Stimulated activated CD4-positive, alpha-beta T cell treated with anti-CD3 and anti-CD28 coated beads, Interleukin-12 subunit alpha, Interleukin-12 subunit beta, amount 100 ng/mL, for 24 hours (primary cell): ENCODE results near the gene COL5A1.

Experiments
- DNase-seq, 2 experiments: peaks; one replicate each; pipeline ENCODE4 v3.0.0-alpha.2; 2020; ENCODE audit warnings: low read depth in 2 of 2

COL5A1 gene

DNA sequence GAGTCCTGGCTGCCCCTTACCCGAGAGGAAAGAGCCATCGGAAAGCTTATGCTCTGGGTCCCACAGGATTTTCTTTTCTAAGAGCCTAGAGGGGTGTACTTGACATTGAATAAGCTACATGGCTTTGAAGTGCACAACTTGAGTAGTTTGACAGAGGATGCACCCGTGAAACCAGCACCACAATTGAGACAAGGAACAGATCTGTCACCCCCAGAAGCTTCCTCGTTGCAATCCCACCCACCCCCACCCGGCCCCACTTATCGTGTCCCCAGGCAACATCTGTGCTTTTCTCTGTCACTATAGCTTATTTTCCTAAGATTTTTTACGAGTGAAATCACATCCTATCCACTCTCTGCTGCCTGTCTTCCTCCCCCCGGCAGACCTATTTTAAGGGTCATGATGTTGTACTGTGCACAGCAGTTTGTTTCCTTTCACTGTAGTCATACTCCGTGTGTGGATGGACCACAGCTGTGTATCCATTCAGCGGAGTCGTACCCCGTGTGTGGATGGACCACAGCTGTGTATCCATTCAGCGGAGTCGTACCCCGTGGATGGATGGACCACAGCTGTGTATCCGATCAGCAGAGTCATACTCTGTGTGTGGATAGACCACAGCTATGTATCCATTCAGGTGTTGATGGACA, 230.2 kb downstream of the COL5A1 start:
- no peak for DNase-seq

DNA sequence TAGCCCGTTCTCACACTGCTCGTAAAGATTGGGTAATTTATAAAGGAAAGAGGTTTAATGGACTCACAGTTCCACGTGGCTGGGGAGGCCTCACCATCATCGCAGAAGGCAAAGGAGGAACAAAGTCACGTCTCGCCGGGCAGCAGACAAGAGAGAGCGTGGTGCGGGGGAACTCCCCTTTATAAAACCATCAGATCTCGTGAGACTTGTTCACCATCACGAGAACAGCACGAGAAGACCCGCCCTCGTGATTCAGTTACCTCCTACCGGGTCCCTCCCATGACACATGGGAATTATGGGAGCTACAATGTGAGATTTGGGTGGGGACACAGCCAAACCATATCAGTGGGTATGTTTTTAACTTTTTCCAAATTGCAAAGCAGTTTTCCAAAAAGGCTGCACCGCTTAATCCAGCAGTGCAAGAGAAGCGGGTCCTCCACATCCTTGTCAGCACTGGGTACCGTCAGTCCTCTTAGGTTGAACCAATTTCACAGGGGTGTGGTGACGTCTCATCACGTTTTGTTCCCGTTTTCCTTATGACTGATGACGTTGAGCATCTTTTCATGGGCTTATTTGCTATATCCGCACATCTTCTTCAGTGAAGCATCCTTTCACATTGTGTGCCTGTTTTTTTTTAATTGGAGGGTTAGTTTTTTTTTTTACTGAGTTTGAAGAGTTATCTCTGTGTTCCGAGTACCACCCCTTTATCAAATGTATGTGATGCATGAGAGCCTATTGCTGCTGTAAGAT, 231.1 kb downstream of the COL5A1 start:
- no peak for DNase-seq

DNA sequence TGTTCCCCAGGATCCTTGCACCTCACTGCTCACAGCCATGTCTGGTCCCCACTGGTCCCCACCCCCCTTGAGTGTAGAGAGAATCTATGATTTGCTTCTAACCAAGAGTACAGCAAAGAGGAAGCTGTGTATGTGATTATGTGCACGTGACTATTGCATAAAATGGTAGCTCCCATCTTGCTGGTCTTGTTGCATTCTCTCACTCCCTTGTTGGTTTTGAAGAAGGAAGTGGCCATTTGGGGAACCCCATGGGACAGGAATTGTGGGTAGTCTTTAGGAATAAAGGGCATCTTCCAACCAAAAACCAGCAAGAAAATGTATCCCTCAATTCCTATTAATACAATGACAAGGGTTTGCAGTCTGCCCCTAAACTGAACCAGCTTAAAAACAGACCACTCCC, 233.8 kb downstream of the COL5A1 start:
- no peak for DNase-seq

DNA sequence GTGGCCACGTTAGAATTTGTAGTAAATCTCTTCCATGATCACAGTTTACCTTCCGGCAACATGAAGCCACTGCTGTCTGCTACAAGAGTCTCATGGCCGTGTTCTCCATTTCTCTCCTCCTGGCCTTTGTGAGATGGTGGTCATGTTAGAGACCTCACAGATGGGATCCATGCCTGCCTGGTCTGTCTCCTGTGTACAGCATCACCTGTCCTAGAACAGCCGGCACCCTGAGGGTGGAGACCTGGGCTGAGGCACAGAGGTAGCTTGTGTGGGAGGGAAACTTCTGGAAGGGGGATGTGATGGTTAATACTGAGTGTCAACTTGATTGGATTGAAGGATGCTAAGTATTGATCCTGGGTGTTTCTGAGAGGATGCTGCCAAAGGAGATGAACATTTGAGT, 235.9 kb downstream of the COL5A1 start:
- DNase-seq: no peak

DNA sequence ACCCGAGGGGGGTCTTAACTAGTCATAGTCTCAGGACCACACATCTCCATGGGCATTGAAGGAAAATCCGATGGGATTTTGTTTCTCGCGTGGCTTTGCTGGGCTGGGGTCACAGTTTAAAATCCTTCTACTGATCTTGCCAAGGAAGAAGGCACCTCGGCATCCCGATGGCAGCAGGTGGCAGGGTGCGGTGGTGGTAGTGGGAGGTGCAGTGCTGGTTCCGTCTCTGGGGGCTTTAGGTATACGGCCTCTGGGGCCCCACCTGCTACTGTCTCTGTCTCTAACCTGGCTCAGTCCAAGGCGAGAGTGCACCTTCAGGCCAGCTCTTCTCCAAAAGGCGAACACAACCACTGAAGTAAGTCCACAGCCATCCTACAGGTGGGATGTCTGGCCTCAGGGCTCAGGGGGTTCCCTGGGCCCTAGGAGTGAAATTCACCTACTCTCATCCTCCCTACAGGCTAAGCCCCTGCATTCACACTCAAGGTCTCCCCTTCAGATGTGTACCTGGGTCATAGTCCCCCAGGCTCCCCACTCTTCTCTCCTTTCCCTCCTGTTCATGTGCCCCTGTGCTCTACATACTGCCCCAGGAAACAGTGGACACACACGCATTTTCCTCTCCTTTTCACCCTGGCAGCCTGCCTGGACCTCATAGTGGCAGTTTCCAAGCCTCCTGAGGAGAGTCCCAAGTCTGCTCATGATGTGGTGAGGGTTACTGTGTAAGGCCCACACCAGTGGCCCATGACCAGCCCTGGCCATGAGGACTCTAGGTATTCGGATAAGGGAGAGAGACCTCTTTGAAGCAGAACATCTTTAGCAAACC, 238.3 kb downstream of the COL5A1 start:
- DNase-seq: no peak

DNA sequence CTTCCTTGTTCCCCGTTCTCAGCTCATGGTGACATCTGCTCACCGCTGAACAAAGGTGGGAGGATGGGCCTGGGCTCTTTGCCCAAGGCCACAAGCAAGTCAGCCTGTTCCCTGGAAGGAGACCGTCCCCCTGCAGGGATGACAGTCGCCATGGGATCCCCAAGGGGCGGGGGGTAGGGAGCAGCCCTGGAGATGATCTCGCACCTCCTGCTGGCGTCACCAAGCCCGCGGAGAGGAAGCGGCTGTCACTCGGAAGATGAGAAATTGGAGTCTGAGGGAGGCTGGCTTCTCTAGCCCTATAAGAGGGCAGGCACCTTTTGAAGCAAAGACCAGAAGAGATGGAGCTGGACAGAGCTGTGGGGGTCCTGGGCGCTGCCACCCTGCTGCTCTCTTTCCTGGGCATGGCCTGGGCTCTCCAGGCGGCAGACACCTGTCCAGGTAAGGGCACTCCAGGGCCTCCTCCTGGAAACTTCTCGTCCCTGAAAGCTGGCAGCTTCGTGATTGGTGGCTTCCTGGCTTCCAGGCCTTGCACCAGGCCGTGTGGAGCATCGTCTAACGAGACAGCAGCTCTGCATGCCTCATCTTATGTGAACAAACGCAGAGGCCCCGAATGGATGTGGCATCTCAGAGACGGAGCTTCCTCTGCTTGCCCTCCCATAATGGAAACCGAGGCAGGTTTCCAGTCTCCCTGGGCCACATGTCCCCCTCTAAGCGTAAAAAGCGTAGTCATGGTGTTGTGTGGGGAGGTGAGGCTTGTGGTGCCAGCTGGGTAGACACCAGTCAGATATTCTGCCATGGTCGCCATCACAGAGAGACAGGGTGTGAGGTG, 239.1 kb downstream of the COL5A1 start, which contains the start of gene FCN2:
Gene FCN2, plus strand, starts transcription at position 327 of the 829 bp plus-strand sequence. Its CDS starts 12 bp downstream, at position 339.
- DNase-seq: no peak

DNA sequence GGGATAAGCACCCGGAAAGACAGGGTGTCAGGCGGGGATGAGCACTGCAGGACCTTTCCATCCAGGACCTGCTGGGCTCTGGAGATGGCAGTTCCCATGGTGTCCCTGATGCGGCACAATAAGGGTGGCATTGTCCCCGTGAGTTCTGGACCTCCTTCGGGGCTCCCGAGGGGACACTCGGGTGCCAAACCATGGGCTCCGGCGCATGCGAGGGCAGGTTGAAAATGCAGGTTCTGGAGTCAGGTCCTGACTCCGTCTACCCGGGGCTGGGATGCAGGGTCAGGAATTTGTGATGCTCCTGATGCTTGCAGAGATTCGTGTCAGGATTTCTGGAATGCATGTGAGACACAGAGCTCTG, 239.7 kb downstream of the COL5A1 start:
- DNase-seq: no peak

DNA sequence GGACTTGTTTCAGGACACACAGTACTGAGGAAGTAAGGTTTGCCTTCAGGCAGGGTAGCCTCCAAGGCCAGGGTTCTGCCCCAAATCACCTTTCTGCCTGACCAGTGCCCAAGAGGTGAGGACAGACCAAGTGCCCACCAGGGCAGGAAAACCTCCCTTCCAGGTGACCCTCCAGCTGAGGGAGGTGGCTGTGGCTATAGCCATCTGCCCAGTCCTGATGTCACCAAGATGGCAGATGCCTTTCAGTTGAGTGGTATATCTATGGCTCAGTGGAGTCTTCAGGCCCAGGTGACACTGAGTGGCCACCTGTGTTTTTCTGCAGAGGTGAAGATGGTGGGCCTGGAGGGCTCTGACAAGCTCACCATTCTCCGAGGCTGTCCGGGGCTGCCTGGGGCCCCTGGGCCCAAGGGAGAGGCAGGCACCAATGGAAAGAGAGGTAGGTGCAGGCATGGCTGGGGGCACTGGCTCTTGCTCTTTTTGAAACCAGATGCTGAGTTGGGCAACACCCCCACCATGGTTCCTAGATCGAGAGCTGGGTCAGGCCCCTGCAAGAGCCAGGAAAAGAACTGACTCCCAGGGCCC, 240.7 kb downstream of the COL5A1 start:
- no peak for DNase-seq

DNA sequence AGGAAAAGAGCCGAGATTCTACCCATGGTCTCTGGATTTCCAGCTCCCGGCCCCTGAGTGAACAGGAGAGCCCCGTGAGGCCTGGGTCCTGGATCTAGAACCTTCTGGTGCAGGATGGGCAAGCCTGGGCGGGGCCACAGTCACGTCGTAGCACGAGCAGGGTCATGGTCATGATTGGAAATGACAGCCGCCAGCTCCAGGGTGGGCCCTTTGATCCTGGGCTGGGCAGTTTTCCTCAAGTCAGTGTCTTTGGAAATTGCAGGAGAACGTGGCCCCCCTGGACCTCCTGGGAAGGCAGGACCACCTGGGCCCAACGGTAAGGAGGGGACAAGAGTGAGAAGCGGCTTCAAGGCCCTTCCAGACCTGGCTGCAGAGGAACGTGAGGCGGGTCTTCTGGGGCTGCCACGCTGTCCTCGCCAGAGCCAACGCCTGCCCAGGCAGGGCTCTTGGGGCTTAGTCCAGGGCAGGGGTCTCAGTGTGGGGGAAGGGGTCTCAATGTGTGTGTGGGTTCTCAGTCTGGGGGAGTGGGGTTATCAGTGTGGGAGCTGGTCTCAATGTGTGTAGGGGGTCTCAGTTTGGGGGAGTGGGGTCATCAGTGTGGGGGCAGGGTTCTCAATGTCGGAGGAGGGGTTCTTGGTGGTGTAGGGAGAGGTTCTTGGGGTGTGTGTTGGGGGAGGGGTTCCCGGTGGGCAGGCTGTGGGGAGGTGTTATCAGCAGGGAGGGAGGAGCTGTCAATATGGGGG, 241.6 kb downstream of the COL5A1 start:
- DNase-seq: no peak

DNA sequence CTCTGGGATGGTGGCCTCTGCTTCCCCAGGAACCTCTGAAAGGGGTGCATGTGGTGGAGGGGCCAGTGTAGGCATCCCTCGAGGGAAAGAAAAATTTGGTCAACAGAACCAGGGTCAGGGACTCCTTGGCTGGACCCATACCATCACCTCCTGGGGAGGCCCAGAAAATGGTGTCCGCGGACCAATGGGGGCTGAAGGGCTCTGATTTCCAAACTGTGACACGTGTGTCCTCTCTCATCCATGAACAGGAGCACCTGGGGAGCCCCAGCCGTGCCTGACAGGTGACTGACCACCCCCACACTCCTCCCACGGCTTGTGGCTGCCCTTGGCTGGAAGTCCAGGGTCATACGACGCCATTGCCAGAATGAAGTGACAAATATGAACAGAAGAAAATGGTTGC, 242.9 kb downstream of the COL5A1 start:
- no peak for DNase-seq

DNA sequence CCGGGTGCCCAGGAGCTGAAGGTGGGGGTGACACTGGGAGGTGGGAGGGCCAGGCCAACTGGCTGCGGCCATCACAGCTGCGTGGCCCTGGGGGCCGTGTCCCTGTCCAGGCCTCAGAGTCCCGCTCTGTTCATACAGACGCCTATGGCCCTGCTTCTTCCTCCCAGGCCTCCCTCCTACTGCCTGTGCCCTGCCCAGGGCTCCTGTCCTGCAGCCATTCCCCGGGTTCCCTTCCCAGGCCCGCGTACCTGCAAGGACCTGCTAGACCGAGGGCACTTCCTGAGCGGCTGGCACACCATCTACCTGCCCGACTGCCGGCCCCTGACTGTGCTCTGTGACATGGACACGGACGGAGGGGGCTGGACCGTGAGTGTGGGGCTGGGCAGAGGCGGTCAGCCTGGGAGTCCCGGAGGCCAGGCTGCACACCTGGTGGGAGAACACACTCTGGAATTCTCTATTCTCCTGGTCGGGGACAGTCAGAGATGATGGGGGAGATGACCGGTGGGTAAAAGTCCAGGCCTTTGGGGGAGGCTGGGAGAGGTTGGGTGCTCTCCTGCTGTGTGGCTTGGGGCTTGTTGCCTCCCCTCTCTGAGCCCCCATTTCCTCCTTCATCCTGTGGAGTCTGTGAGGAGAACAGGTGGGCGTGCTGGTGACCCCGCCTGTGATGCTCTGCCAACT, 243.5 kb downstream of the COL5A1 start:
- no peak for DNase-seq

DNA sequence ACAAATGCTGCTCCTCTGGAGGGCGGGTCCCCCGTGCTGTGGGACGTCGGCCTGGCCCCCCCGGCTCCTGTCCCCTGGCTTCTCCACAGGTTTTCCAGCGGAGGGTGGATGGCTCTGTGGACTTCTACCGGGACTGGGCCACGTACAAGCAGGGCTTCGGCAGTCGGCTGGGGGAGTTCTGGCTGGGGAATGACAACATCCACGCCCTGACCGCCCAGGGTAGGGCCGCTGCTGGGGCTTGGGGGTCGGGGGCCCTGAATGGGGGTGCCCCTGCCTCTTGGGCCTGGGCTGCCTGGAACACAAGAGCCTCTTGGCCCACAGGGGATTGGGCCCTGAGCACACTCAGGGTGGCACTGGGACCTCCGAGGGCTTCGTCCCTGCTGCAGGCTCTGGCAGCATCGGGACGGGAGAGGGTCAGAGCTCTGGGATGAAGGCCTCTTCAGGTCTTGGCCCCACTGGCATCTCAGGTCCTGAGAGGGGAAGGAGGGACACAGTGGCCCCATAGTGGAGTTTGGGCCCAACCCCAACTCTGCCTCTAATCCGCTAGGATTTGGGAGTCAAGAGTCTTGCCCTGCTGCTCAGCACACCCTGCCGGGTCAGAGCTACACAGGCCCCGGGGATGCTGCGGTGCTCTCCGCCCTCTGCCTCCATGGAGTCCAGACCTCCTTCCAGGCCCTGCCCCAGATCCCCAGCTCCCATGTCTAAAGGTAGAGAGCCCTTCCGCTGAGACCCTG, 244.2 kb downstream of the COL5A1 start:
- no peak for DNase-seq

DNA sequence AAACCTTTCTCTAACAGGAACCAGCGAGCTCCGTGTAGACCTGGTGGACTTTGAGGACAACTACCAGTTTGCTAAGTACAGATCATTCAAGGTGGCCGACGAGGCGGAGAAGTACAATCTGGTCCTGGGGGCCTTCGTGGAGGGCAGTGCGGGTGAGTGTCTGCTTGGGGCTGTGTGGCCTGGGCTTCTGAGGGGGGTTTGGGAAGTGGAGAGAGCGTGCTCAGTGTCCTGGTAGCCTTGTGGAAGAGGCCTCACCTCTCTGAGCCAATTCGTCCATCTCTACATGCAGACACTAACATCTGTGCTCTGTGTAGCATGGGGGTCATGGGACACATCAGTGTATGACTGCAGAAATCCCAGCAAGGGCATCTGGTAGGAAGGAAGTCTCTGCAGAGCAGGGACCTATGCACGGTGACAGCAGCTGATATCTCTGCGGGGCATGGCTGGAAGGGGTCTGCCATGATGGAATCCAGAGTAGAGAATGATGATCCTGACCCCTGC, 244.9 kb downstream of the COL5A1 start:
- DNase-seq: no peak

DNA sequence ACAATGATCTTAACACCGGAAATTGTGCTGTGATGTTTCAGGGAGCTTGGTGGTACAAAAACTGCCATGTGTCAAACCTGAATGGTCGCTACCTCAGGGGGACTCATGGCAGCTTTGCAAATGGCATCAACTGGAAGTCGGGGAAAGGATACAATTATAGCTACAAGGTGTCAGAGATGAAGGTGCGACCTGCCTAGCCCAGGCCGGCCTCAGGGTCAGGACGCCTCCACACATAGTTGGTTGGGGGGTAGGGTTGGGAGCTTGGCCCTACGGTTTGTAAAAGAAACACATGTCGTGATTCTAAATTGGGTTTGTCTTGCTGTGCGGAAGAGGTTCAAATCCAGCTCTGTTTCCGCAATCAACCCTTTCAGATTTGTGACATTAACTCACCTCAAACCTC, 245.6 kb downstream of the COL5A1 start:
- DNase-seq: no peak

DNA sequence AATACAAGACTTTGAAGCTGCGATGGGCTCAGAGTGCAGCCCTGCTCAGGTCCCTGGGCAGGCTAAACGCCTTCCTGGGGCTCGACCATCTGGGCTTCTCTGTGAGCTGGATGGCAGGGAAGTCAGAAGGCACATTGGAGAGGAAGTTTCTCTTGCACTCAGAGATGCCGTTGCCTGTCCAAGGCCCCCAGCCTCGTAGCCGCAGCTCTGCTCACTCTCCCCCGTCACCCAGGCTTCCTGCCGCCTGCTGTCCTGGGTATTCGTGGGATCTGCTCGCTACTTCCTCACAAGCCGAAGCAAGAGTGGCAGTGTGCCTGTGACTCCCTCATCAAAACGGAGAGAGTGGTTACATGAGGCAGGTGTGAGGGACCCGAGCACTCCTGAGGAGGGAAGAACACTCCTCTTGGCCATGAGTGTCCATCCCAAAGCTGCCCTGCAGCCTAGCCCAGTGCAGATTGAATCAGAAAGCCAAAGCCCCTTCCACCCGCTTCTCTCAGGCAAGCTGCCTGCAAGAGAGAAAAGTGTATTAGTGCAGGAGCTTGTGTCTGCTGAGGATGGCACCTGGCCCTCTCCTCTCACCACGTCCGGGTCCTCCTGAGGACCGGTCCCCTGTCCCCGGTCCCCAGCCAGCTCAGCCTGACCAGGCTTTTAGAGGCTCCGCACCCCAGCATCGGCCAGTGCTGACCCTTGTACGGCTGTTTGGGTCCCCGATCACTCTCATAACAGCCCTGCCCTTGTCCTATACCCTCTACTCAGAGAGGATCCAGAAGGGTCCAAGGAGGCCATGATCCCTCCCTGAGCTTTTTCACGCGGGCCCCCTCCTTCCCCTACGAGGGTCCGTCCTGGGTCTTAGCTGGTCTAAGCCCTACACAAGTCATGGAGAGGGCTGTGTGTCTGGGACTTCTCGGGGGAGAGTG, 246.3 kb downstream of the COL5A1 start:
- no peak for DNase-seq

DNA sequence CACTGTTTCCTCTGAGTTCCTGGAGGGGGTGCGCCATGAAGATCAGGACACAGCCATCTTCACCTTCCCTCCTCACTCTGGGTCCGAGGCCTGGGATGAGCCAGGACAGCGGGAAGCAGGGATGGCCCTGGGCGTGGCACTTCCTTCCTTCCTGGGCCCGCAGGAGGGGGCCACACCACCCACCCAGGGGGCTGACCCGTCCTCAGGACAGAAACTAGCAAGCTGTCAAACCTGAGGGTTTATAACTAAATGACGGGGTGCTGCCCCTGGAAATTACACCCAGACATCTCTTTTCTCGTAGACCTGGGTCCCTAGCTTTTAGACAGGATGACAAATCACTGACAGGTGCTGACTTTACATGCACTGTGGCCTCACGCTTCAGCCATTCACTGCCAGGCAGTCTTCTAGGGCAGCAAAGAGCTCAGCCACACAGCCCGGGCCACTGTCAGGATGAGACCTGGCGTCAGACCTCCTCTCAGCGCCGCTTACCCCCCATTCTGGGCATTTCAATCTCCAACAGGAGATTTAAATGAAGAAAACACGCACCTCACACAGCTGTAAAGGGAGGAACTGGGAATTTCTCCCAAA, 247.1 kb downstream of the COL5A1 start:
- DNase-seq: no peak

DNA sequence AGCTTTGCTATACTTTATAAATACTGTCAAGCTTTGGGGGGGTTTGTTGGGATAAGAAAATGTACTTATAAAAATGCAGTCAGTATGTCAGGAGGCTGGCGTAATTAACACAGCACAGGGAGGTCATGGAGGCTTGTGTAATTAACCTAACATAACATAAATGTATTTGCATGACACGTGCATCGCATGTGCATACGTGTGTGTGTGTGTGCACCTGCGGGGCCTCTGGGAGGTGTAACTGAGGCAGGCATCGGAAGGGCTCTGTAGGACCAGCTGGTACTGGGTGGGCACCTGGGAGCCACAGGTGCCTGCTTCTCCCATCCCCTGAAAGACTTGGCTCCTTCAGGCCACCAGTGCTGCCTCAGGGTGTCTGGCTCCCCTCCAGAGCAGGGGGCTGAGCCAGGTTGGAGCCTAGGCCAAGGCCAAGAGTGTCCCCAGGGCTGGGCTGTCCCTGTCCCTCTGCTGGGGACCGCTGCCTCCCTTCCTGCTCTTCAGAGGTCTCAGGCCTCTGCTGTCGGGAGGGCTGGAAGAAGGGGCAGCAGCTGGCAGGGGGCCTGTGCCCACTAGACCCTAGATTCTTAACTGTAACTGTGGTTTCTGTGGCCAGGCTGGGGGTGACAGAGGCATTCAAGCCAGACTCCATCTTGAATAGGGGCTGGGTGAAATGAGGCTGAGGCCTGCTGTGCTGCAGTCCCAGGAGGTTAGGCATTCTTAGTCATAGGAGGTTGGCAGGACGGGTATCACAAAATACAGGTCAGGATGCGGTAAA, 248.0 kb downstream of the COL5A1 start:
- DNase-seq: no peak
